GM12878 (cell line): Measurements from ENCODE around the gene TOMM40. TPM values are rescaled to one million over a fixed set of nuclear protein-coding genes. Genes with fewer than 3 reads are reported as not detected.

Experiments
- ATAC-seq: fragments of 200-7000 bp; cut with Tn5 transposase; 3 replicates; pipeline ENCODE4 v1.9.1; 2020; ENCODE audit warnings: mild to moderate bottlenecking, moderate library complexity
- BruUV-seq: library from RNA; stranded (reverse); fragments of 400-500 nt; replicated peaks from 2 replicates; lab custom pipeline; 2021; lab: Mats Ljungman, UMichigan
- CTCF ChIA-PET: fragments of 300-600 bp; sonication (Branson Sonifier 250); formaldehyde crosslinking; extraction: SDS; loops from one replicate; lab custom pipeline; 2021; ENCODE audit warnings: inconsistent platforms; lab: Yijun Ruan, JAX
- POLR2A ChIA-PET: fragments of 350-600 bp; formaldehyde crosslinking; extraction: SDS; loops from one replicate; lab custom pipeline; 2021; ENCODE audit warnings: inconsistent platforms; lab: Charles Lee
- RAD21 ChIA-PET: fragments of 300-600 bp; sonication (Branson Sonifier 250); formaldehyde crosslinking; loops from one replicate; lab custom pipeline; 2023; ENCODE audit warnings: antibody characterized with exemption; ENCODE audit not compliant: unreplicated experiment; lab: Charles Lee
- SMC1A ChIA-PET: fragments of 300-600 bp; sonication (Branson Sonifier 250); formaldehyde crosslinking; loops from one replicate; lab custom pipeline; 2023; ENCODE audit not compliant: unreplicated experiment, uncharacterized antibody; lab: Charles Lee
- DNase-seq: peaks from one replicate; pipeline ENCODE4 v3.0.0-alpha.2; 2011; ENCODE audit warnings: low read depth, low spot score
- FAIRE-seq: peaks from 3 replicates; lab custom pipeline; 2011; peaks lifted over from hg19 to GRCh38; lab: Jason Lieb, UNC
- H2AFZ ChIP-seq: 2 replicates; pipeline ENCODE4 v1.6.0; 2011; ENCODE audit warnings: low read depth, low read length, control low read depth; ENCODE audit not compliant: control insufficient read depth
- H3K27ac ChIP-seq: 2 replicates; pipeline ENCODE4 v1.5.1; 2011; ENCODE audit warnings: control low read depth; ENCODE audit not compliant: control insufficient read depth, insufficient read depth
- H3K27me3 ChIP-seq, 2 experiments: replicated peaks in 1 of 2; 2 replicates each; pipeline versions ENCODE4 v1.6.0 to v1.6.1; 2011; ENCODE audit warnings: low read length in 1 of 2; ENCODE audit not compliant: control insufficient read depth in 2 of 2, insufficient read depth in 2 of 2
- H3K36me3 ChIP-seq, 2 experiments: 2 replicates each; pipeline ENCODE4 v1.5.1; 2011; ENCODE audit warnings: low read length in 1 of 2; ENCODE audit not compliant: control insufficient read depth in 2 of 2, insufficient read depth in 2 of 2
- H3K4me1 ChIP-seq: 2 replicates; pipeline ENCODE4 v1.6.1; 2011; ENCODE audit warnings: mild to moderate bottlenecking, low read length, moderate library complexity, mixed read lengths; ENCODE audit not compliant: control insufficient read depth, insufficient read depth
- H3K4me2 ChIP-seq: 2 replicates; pipeline ENCODE4 v1.6.0; 2011; ENCODE audit warnings: control low read depth; ENCODE audit not compliant: control insufficient read depth, insufficient read depth
- H3K4me3 ChIP-seq: fragments of 200-600 bp; sonication (generic); 2 replicates; pipeline ENCODE4 v1.5.1; 2016
- H3K79me2 ChIP-seq: 2 replicates; pipeline ENCODE4 v1.6.0; 2011; ENCODE audit warnings: low read length; ENCODE audit not compliant: control insufficient read depth, insufficient read depth
- H3K9ac ChIP-seq: 2 replicates; pipeline ENCODE4 v1.8.0; 2011; ENCODE audit warnings: low read length, control low read depth, mixed read lengths; ENCODE audit not compliant: control insufficient read depth, insufficient read depth
- H3K9me3 ChIP-seq: replicated peaks from 3 replicates; pipeline ENCODE4 v1.5.1; 2011; ENCODE audit warnings: mild to moderate bottlenecking, low read length; ENCODE audit not compliant: control insufficient read depth, insufficient read depth
- H4K20me1 ChIP-seq: 2 replicates; pipeline ENCODE4 v1.6.0; 2011; ENCODE audit not compliant: control insufficient read depth, insufficient read depth
- CHD4 ChIP-seq: fragments of 200-600 bp; sonication (generic); IDR thresholded peaks from 2 replicates; pipeline ENCODE4 v1.6.1; 2016; ENCODE audit warnings: mild to moderate bottlenecking
- CREB1 ChIP-seq: IDR thresholded peaks from 2 replicates; pipeline ENCODE4 v1.6.1; 2012; ENCODE audit warnings: low read depth, mild to moderate bottlenecking, inconsistent platforms
- CTCF ChIP-seq, 3 experiments: IDR thresholded peaks in 2 of 3; conservative IDR thresholded peaks in 1 of 3; 2 replicates each; pipeline ENCODE4 v1.5.1; 2011; ENCODE audit warnings: low read depth in 3 of 3, low read length in 3 of 3, mild to moderate bottlenecking in 3 of 3, control low read depth in 2 of 3, moderate library complexity in 2 of 3, inconsistent platforms in 1 of 3, mixed read lengths in 1 of 3; ENCODE audit not compliant: control insufficient read depth in 2 of 3, insufficient read depth in 1 of 3; ENCODE audit errors: extremely low read depth in 1 of 3
- IRF3 ChIP-seq: fragments of 450-650 bp; IDR thresholded peaks from 2 replicates; pipeline ENCODE4 v1.6.1; 2014; ENCODE audit warnings: mild to moderate bottlenecking
- LARP7 ChIP-seq: fragments of 450-650 bp; IDR thresholded peaks from 2 replicates; pipeline ENCODE4 v1.6.1; 2017; ENCODE audit warnings: mild to moderate bottlenecking
- MEF2B ChIP-seq: fragments of 450-650 bp; IDR thresholded peaks from 2 replicates; pipeline ENCODE4 v1.6.1; 2018; ENCODE audit warnings: mild to moderate bottlenecking, moderate library complexity; ENCODE audit not compliant: partially characterized antibody, poor library complexity, severe bottlenecking
- MTA2 ChIP-seq: fragments of 450-650 bp; IDR thresholded peaks from 2 replicates; pipeline ENCODE4 v1.6.1; 2016; ENCODE audit warnings: low read depth, mild to moderate bottlenecking, moderate library complexity
- NFXL1 ChIP-seq: fragments of 450-650 bp; IDR thresholded peaks from 2 replicates; pipeline ENCODE4 v1.6.1; 2017; ENCODE audit warnings: antibody characterized with exemption, mild to moderate bottlenecking, borderline replicate concordance
- NFYA ChIP-seq: IDR thresholded peaks from 2 replicates; pipeline ENCODE4 v1.6.1; 2011; ENCODE audit warnings: low read depth, mild to moderate bottlenecking, low read length, improper control_type of control experiment, borderline replicate concordance
- NFYB ChIP-seq: IDR thresholded peaks from 2 replicates; pipeline ENCODE4 v1.6.1; 2011; ENCODE audit warnings: low read depth, mild to moderate bottlenecking, low read length, improper control_type of control experiment, moderate library complexity; ENCODE audit not compliant: insufficient read depth
- NR2C2 ChIP-seq: IDR thresholded peaks from 2 replicates; pipeline ENCODE4 v1.6.1; 2011; ENCODE audit warnings: borderline replicate concordance, low read depth; ENCODE audit not compliant: control insufficient read depth, insufficient read length
- RUNX3 ChIP-seq: IDR thresholded peaks from 2 replicates; pipeline ENCODE4 v1.6.1; 2012; ENCODE audit warnings: low read length, inconsistent platforms
- WGBS: methylation state at CpG from one replicate; pipeline ENCODE4 v1.1.6; 2016; ENCODE audit warnings: low lambda C conversion rate; ENCODE audit not compliant: insufficient replicate concordance, insufficient coverage; ENCODE audit errors: missing lambda C conversion rate; 5-methylcytosine and 5-hydroxymethylcytosine counted together
- in situ Hi-C: fragments of 300-500 bp; cut with MboI; formaldehyde crosslinking; loops from 9 replicates; pipeline ENCODE4 v1.14.3; 2018; ENCODE audit warnings: mixed read lengths
- intact Hi-C: fragments of 100-400 bp; cut with micrococcal nuclease; formaldehyde crosslinking; loops from one replicate; pipeline ENCODE4 v1.14.2; 2022; ENCODE audit not compliant: unreplicated experiment
- polyA plus RNA-seq, 11 experiments: library from polyadenylated mRNA; depleted of rRNA in 4 of 11; unstranded in 6 of 11; stranded (reverse) in 5 of 11; fragments of >200 nt; fragmentation: Nextera tagmentation in 4 of 11; fragmentation: Illumina TruSeq in 1 of 11; extraction: Ambion mirVana in 4 of 11; extraction: Trizol in 1 of 11; gene quantifications; 1 replicate in 1 of 11; 2 replicates in 10 of 11; pipeline versions ENCODE4 v1.2.1 to v1.2.3, GENCODE V29; 2011 to 2016; ENCODE audit warnings: inconsistent platforms in 2 of 11, missing spikeins in 2 of 11, low read depth in 1 of 11
- total RNA-seq, 4 experiments: library from RNA; depleted of rRNA in 3 of 4; stranded (reverse); fragments of >200 nt in 3 of 4; fragmentation: Illumina TruSeq in 1 of 4; extraction: Trizol in 1 of 4; gene quantifications; 2 replicates each; pipeline versions ENCODE4 v1.2.1 to v1.2.3, GENCODE V29; 2013 to 2021
- TF ChIP-seq, protein P1 (sequence below): fragments of 450-650 bp; formaldehyde crosslinking; IDR thresholded peaks from 2 replicates; pipeline ENCODE4 v1.4.0; 2022; ENCODE audit warnings: mild to moderate bottlenecking, moderate library complexity

The TOMM40 gene
- total and polyA plus RNA-seq, 10 of the 15 experiments (the other 5 are each of a cell fraction or from before 2014, with no cell fraction given) = 0.85 to 221 (median 99.9) TPM

- TF ChIP-seq IRF3 = no peak
- TF ChIP-seq MTA2 = no peak
- no peak for TF ChIP-seq CHD4
- TF ChIP-seq RUNX3 = no peak
- no peak for TF ChIP-seq LARP7
These were observed 40.5 kb downstream of the TOMM40 start for GRCh38 chr19:44931541-44931940.

GRCh38 chr19:44939668-44940067 lies 48.6 kb downstream of the TOMM40 start:
- ATAC-seq (no peak), DNase-seq (no peak), FAIRE-seq (no peak)
- in situ Hi-C loops = no loop called here
- SMC1A ChIA-PET = no interaction called here
- no peak overlapping the region for H3K4me2 ChIP-seq
- H3K36me3 ChIP-seq = no peaks in the 10 kb centered on the region
- no peak overlapping the region for H3K27ac ChIP-seq
- peaks cover 19% of the 10 kb centered on the region for H3K4me1 ChIP-seq
- H3K4me3 ChIP-seq = no peak overlapping the region
- CTCF ChIA-PET = no interaction called here
- RAD21 ChIA-PET = no interaction called here
- intact Hi-C loops = no loop called here
- no peaks in the 10 kb centered on the region for H4K20me1 ChIP-seq
- no peaks in the 10 kb centered on the region for H3K79me2 ChIP-seq
- H3K9ac ChIP-seq = no peak overlapping the region
- H3K27me3 ChIP-seq = no peaks in the 10 kb centered on the region
- H3K9me3 ChIP-seq = no peaks in the 10 kb centered on the region
- WGBS = 78% methylated on average over 4 of the region's 5 CpGs
- H2AFZ ChIP-seq = no peak overlapping the region
- BruUV-seq = no TSS peak
- POLR2A ChIA-PET = no interaction called here
- TF ChIP-seq NR2C2 (no peak), CREB1 (no peak), MEF2B (no peak), NFXL1 (no peak), NFYB (no peak), NFYA (no peak), CTCF (IDR thresholded peaks at IDR 0.05 in 2 of 3, conservative IDR thresholded peaks at IDR 0.05 in 1 of 3; ENCODE audit: control insufficient read depth in 2 of 3, extremely low read depth in 1 of 3, insufficient read depth in 1 of 3, low read depth in 3 of 3, low read length in 3 of 3) (no peak)
- TF ChIP-seq, protein P1, sequence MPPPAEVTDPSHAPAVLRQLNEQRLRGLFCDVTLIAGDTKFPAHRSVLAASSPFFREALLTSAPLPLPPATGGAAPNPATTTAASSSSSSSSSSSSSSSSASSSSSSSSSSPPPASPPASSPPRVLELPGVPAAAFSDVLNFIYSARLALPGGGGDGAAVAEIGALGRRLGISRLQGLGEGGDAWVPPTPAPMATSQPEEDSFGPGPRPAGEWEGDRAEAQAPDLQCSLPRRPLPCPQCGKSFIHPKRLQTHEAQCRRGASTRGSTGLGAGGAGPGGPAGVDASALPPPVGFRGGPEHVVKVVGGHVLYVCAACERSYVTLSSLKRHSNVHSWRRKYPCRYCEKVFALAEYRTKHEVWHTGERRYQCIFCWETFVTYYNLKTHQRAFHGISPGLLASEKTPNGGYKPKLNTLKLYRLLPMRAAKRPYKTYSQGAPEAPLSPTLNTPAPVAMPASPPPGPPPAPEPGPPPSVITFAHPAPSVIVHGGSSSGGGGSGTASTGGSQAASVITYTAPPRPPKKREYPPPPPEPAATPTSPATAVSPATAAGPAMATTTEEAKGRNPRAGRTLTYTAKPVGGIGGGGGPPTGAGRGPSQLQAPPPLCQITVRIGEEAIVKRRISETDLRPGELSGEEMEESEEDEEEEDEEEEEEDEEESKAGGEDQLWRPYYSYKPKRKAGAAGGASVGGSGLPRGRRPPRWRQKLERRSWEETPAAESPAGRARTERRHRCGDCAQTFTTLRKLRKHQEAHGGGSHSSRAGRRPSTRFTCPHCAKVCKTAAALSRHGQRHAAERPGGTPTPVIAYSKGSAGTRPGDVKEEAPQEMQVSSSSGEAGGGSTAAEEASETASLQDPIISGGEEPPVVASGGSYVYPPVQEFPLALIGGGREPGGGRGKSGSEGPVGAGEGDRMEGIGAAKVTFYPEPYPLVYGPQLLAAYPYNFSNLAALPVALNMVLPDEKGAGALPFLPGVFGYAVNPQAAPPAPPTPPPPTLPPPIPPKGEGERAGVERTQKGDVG = no peak

More at GRCh38 chr19:44931541-44931940, 40.5 kb downstream of the TOMM40 start:
- Histone ChIP-seq H3K9ac (no peak overlapping the region), H3K27ac (no peak overlapping the region), H3K4me1 (no peaks in the 10 kb centered on the region), H3K79me2 (no peaks in the 10 kb centered on the region), H3K4me3 (no peak overlapping the region), H3K27me3 (no peaks in the 10 kb centered on the region), H3K36me3 (no peaks in the 10 kb centered on the region), H3K9me3 (no peaks in the 10 kb centered on the region), H3K4me2 (no peak overlapping the region), H2AFZ (no peak overlapping the region), H4K20me1 (no peaks in the 10 kb centered on the region)
- FAIRE-seq (no peak), DNase-seq (no peak), ATAC-seq (no peak)
- SMC1A ChIA-PET = no interaction called here
- intact Hi-C loops (no loop called here), in situ Hi-C loops (no loop called here)
- RAD21 ChIA-PET = no interaction called here
- BruUV-seq = no TSS peak
- WGBS = 66% methylated on average over 4 of the region's 4 CpGs
- CTCF ChIA-PET = no interaction called here
- POLR2A ChIA-PET = no interaction called here
